ENCODE data around the gene PCGF1. TPM values are rescaled to one million over a fixed set of nuclear protein-coding genes. Genes with fewer than 3 reads are reported as not detected.
A peak's percentile ranks its signal among the peaks of the same experiment; 100 is the strongest.

PCGF1 gene
- total and polyA plus RNA-seq, 9 of the 15 experiments (the other 6 are each of a cell fraction or from before 2014, with no cell fraction given): 20.3 to 45.7 (median 29.3) TPM

GRCh38 chr2:74503506-74504475, 3.7 kb downstream of the PCGF1 start (continued):
- TF ChIP-seq ZNF507 (tag; conservative IDR thresholded peaks at IDR 0.05) (no peak), SIRT6 (IDR thresholded peaks at IDR 0.05; ENCODE audit: low read depth, low read length) (no peak), HMGN3 (IDR thresholded peaks at IDR 0.05; ENCODE audit: borderline replicate concordance, extremely low read depth, insufficient read length, low read depth, low read length) (peak; percentile 27), ZNF280A (IDR thresholded peaks at IDR 0.05; ENCODE audit: low read depth, partially characterized antibody) (no peak), RBM15 (IDR thresholded peaks at IDR 0.05; ENCODE audit: insufficient read depth, low read length) (no peak), ZNF217 (CRISPR knock-in tag; IDR thresholded peaks at IDR 0.05) (no peak), ZFX (CRISPR knock-in tag; IDR thresholded peaks at IDR 0.05) (peak; percentile 67; the same call in 1 of the 2 replicates), ZNF766 (CRISPR knock-in tag; conservative IDR thresholded peaks at IDR 0.05) (0 out of 2 replicates have a peak, but pooled peaks have one; percentile 48), TARDBP (IDR thresholded peaks at IDR 0.05) (no peak), TOE1 (IDR thresholded peaks at IDR 0.05; ENCODE audit: borderline replicate concordance) (0 out of 2 replicates have a peak, but pooled peaks have one; percentile 10), TOE1 (CRISPR knock-in tag; IDR thresholded peaks at IDR 0.05; ENCODE audit: borderline replicate concordance, low read depth) (no peak), ZNF41 (CRISPR knock-in tag; conservative IDR thresholded peaks at IDR 0.05) (no peak), CAMTA2 (CRISPR knock-in tag; conservative IDR thresholded peaks at IDR 0.05) (no peak), RBM14 (IDR thresholded peaks at IDR 0.05; ENCODE audit: borderline replicate concordance, insufficient read depth, low read depth, low read length) (no peak), TAF1 (IDR thresholded peaks at IDR 0.05; ENCODE audit: control insufficient read depth, extremely low read depth, insufficient read depth, low read length, severe bottlenecking) (peak; percentile 7), AFF1 (IDR thresholded peaks at IDR 0.05; ENCODE audit: low read depth in 1 of 2, partially characterized antibody in 2 of 2) (peak in 1 of 2 experiments; percentile 46)
- TF ChIP-seq, protein P1, sequence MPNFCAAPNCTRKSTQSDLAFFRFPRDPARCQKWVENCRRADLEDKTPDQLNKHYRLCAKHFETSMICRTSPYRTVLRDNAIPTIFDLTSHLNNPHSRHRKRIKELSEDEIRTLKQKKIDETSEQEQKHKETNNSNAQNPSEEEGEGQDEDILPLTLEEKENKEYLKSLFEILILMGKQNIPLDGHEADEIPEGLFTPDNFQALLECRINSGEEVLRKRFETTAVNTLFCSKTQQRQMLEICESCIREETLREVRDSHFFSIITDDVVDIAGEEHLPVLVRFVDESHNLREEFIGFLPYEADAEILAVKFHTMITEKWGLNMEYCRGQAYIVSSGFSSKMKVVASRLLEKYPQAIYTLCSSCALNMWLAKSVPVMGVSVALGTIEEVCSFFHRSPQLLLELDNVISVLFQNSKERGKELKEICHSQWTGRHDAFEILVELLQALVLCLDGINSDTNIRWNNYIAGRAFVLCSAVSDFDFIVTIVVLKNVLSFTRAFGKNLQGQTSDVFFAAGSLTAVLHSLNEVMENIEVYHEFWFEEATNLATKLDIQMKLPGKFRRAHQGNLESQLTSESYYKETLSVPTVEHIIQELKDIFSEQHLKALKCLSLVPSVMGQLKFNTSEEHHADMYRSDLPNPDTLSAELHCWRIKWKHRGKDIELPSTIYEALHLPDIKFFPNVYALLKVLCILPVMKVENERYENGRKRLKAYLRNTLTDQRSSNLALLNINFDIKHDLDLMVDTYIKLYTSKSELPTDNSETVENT (CRISPR knock-in tag; IDR thresholded peaks at IDR 0.05): no peak

Measured in K562 (cell line).